ENCODE data around the gene SLX4. TPM values are rescaled to one million over a fixed set of nuclear protein-coding genes. Genes with fewer than 3 reads are reported as not detected.
"Not testable (repeated sequence)": the region's sequence is repeated elsewhere in the genome, so short reads cannot be mapped to it uniquely, and the experiment has no call there.

Gene SLX4
- 2.0 and 3.3 TPM in 2 replicates for total RNA-seq (2014; rRNA removed; shearing (Covaris generic))

- peak; percentile 83 for DNase-seq (ENCODE audit: low spot score)
Observed at GRCh38 chr16:3611146-3611975, at the start of gene SLX4. Gene SLX4 (minus strand): TSS chr16:3611606. CDS start chr16:3608964, 2,642 bp downstream.

- DNase-seq (ENCODE audit: low spot score): no peak
Observed at GRCh38 chr16:3659251-3659650, 47.8 kb upstream of the SLX4 start.

GRCh38 chr16:3656491-3657468 lies 45.4 kb upstream of the SLX4 start:
- DNase-seq (ENCODE audit: low spot score): no peak

GRCh38 chr16:3656160-3656490 lies 44.7 kb upstream of the SLX4 start:
- DNase-seq (ENCODE audit: low spot score): not testable (repeated sequence)

GRCh38 chr16:3655396-3656159 lies 44.2 kb upstream of the SLX4 start:
- no peak for DNase-seq (ENCODE audit: low spot score)

- no peak for DNase-seq (ENCODE audit: low spot score)
Observed at GRCh38 chr16:3655030-3655395, 43.6 kb upstream of the SLX4 start.

GRCh38 chr16:3654249-3654991 lies 43.0 kb upstream of the SLX4 start, which contains the start of gene DNASE1:
Gene DNASE1 (plus strand): TSS chr16:3654691. CDS start chr16:3655374, 683 bp downstream.
- peak; percentile 65 for DNase-seq (ENCODE audit: low spot score)

GRCh38 chr16:3652373-3653195 lies 41.2 kb upstream of the SLX4 start:
- no peak for DNase-seq (ENCODE audit: low spot score)

GRCh38 chr16:3651461-3652372 lies 40.3 kb upstream of the SLX4 start:
- no peak for DNase-seq (ENCODE audit: low spot score)

- no peak for DNase-seq (ENCODE audit: low spot score)
Observed at GRCh38 chr16:3650631-3651265, 39.3 kb upstream of the SLX4 start.

GRCh38 chr16:3646348-3646920 lies 35.0 kb upstream of the SLX4 start:
- DNase-seq (ENCODE audit: low spot score): peak; percentile 47

GRCh38 chr16:3645504-3646347 lies 34.3 kb upstream of the SLX4 start:
- DNase-seq (ENCODE audit: low spot score): peak; percentile 35

GRCh38 chr16:3645108-3645503 lies 33.7 kb upstream of the SLX4 start:
- no peak for DNase-seq (ENCODE audit: low spot score)

GRCh38 chr16:3643095-3643730 lies 31.8 kb upstream of the SLX4 start:
- no peak for DNase-seq (ENCODE audit: low spot score)

GRCh38 chr16:3642397-3643094 lies 31.1 kb upstream of the SLX4 start:
- DNase-seq (ENCODE audit: low spot score): peak; percentile 42

- DNase-seq (ENCODE audit: low spot score): no peak
Observed at GRCh38 chr16:3641801-3642396, 30.5 kb upstream of the SLX4 start.

Measured in H4 (cell line).